ENCODE results near the gene CRY1.

The CRY1 gene

DNA sequence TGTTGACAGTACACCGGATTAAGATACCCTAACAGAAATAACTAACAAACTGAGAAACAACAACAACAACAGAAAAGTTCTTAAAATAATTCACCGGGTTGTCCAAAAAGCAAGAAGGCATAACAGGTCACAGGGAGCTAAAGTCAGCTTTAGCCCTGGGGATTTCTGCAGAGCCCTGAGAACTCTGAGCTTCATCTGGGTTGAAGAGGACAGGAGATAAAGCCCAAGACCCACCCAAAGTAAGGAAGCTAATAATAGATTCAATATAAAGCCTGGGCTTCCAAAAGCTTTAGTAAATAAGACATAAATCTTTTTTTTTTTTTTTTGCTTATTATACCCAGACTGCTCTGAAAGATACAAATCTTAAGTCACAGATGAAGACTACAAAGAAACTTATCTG lies 62.3 kb downstream of the CRY1 start:
- TF ChIP-seq SIN3A (IDR thresholded peaks at IDR 0.05; ENCODE audit: borderline replicate concordance, insufficient read depth, low read length) = no peak
- TF ChIP-seq POLR2AphosphoS5 (IDR thresholded peaks at IDR 0.05; ENCODE audit: low read depth, low read length) = no peak
- no peak for TF ChIP-seq FOXP2 (optimal IDR thresholded peaks at IDR 0.05; ENCODE audit: borderline replicate concordance, extremely low read depth, extremely low read length, insufficient read depth)
- TF ChIP-seq TAF1 (IDR thresholded peaks at IDR 0.05; ENCODE audit: borderline replicate concordance, insufficient read depth, low read length) = no peak
- TF ChIP-seq, protein P1, sequence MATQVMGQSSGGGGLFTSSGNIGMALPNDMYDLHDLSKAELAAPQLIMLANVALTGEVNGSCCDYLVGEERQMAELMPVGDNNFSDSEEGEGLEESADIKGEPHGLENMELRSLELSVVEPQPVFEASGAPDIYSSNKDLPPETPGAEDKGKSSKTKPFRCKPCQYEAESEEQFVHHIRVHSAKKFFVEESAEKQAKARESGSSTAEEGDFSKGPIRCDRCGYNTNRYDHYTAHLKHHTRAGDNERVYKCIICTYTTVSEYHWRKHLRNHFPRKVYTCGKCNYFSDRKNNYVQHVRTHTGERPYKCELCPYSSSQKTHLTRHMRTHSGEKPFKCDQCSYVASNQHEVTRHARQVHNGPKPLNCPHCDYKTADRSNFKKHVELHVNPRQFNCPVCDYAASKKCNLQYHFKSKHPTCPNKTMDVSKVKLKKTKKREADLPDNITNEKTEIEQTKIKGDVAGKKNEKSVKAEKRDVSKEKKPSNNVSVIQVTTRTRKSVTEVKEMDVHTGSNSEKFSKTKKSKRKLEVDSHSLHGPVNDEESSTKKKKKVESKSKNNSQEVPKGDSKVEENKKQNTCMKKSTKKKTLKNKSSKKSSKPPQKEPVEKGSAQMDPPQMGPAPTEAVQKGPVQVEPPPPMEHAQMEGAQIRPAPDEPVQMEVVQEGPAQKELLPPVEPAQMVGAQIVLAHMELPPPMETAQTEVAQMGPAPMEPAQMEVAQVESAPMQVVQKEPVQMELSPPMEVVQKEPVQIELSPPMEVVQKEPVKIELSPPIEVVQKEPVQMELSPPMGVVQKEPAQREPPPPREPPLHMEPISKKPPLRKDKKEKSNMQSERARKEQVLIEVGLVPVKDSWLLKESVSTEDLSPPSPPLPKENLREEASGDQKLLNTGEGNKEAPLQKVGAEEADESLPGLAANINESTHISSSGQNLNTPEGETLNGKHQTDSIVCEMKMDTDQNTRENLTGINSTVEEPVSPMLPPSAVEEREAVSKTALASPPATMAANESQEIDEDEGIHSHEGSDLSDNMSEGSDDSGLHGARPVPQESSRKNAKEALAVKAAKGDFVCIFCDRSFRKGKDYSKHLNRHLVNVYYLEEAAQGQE (IDR thresholded peaks at IDR 0.05; ENCODE audit: insufficient read depth in 1 of 2, low read depth in 2 of 2, low read length in 2 of 2) = no peak

DNA sequence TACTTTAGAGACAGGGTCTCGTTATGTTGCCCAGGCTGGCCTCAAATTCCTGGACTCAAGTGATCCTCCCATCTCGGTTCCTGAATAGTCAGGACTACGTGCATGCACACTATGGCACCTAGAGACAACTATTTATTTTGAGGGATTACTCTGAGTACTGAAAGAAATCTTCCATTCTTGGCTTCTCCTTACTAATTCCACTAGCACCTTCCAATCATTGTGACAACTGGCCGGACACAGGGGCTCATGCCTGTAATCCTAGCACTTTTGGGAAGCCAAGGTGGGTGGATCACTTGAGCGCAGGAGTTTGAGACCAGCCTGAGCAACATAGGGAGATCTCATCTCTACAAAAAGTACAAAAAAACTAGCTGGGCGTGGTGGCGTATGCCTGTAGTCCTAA lies 64.3 kb downstream of the CRY1 start:
- TF ChIP-seq, protein P1 (IDR thresholded peaks at IDR 0.05; ENCODE audit: insufficient read depth in 1 of 2, low read depth in 2 of 2, low read length in 2 of 2) = no peak
- TF ChIP-seq SIN3A (IDR thresholded peaks at IDR 0.05; ENCODE audit: borderline replicate concordance, insufficient read depth, low read length) (no peak), POLR2AphosphoS5 (IDR thresholded peaks at IDR 0.05; ENCODE audit: low read depth, low read length) (no peak), TAF1 (IDR thresholded peaks at IDR 0.05; ENCODE audit: borderline replicate concordance, insufficient read depth, low read length) (no peak), FOXP2 (optimal IDR thresholded peaks at IDR 0.05; ENCODE audit: borderline replicate concordance, extremely low read depth, extremely low read length, insufficient read depth) (no peak)

DNA sequence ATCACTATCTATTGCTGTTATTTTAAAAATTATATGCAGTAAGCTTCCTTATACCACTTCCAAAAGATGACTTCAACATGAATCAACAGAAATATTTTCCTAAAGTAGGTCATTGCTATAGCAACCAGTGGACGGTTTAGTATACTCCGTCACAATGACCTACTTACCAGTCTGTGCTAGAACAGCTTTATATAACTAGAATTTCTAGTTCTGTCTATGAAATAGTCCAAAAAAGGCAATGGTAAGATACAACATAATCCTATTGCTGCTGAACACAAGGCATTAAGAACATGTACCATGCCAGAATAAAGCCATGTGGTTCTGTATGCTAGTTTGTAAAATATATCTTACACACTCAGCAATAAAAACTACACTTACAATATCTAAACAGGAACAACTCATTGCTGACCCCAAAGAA lies 65.7 kb downstream of the CRY1 start:
- TF ChIP-seq SIN3A (IDR thresholded peaks at IDR 0.05; ENCODE audit: borderline replicate concordance, insufficient read depth, low read length) = no peak
- TF ChIP-seq, protein P1 (IDR thresholded peaks at IDR 0.05; ENCODE audit: insufficient read depth in 1 of 2, low read depth in 2 of 2, low read length in 2 of 2) = no peak
- no peak for TF ChIP-seq FOXP2 (optimal IDR thresholded peaks at IDR 0.05; ENCODE audit: borderline replicate concordance, extremely low read depth, extremely low read length, insufficient read depth)

DNA sequence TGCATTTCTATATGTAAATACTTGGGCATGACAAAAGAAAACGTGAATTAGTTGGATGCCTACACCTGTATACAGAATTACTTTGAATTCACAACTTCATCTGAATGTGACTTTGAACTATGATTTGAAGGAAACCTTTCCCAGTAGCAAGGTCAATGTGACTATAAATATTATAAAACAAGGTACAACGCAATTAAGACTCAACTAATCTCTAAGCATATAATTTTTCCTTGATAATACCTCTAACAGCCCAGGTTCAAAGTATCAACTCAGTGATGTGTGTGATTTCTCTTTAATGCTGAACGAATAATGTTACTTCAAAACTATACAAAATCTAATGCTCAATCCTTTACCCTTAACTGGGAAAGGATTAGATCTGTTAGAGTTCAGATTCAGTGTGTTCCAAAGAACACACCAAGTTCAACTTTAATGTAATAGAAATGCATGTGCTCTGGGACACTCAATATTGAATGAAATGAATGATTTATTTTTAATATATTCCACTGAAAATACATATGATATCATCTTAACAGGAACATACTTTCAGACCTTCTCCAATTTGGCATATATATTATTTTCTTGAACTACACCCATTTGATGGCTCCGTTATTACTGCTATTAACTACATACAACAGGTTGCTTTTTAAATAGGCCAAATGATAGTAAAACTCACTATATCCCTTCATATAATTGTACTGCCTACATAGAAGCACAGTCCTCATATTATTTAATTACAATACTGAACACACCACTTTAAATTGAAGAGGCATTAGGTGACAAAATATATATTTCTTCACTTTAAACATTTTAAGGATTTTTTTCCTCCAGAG lies 66.3 kb downstream of the CRY1 start:
- TF ChIP-seq TAF1 (IDR thresholded peaks at IDR 0.05; ENCODE audit: borderline replicate concordance, insufficient read depth, low read length) = no peak
- no peak for TF ChIP-seq SIN3A (IDR thresholded peaks at IDR 0.05; ENCODE audit: borderline replicate concordance, insufficient read depth, low read length)
- TF ChIP-seq, protein P1 (IDR thresholded peaks at IDR 0.05; ENCODE audit: insufficient read depth in 1 of 2, low read depth in 2 of 2, low read length in 2 of 2) = no peak
- TF ChIP-seq POLR2AphosphoS5 (IDR thresholded peaks at IDR 0.05; ENCODE audit: low read depth, low read length) = no peak
- no peak for TF ChIP-seq FOXP2 (optimal IDR thresholded peaks at IDR 0.05; ENCODE audit: borderline replicate concordance, extremely low read depth, extremely low read length, insufficient read depth)

Data from PFSK-1 (cell line).